AG10803 (cell line): ENCODE results near the gene EGFR.

Experiments
- DNase-seq: peaks from one replicate; pipeline ENCODE4 v3.0.0; 2010; ENCODE audit warnings: low read depth
- H3K4me3 ChIP-seq: 2 replicates; pipeline ENCODE4 v1.5.1; 2011; ENCODE audit warnings: mild to moderate bottlenecking, low read length, control low read depth
- TF ChIP-seq, protein P1 (sequence below): conservative IDR thresholded peaks from 2 replicates; pipeline ENCODE4 v1.5.1; 2011; ENCODE audit warnings: mild to moderate bottlenecking, low read length, control low read depth, inconsistent platforms

The EGFR gene

DNA sequence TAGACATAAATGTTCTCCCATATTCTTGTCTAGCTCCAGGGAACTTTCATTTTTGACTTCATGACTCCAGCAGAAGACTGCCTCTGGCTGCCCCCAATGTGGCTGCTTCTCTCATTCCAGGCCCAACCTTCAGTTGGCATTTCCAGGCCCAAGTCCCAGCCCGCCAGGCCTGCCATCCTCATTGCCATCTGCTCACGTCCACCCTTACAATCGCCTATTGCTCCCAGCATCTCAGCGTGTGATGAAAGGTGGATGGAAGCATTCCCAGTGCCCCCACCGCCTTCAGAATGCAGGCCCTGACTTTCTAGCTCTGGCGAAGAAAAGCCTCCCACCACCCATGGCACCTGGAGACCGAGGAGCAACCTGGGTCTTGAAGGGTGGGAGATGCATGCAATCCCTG lies 214.2 kb downstream of the EGFR start:
- no peak overlapping the region for H3K4me3 ChIP-seq
- DNase-seq = no peak
- TF ChIP-seq, protein P1, sequence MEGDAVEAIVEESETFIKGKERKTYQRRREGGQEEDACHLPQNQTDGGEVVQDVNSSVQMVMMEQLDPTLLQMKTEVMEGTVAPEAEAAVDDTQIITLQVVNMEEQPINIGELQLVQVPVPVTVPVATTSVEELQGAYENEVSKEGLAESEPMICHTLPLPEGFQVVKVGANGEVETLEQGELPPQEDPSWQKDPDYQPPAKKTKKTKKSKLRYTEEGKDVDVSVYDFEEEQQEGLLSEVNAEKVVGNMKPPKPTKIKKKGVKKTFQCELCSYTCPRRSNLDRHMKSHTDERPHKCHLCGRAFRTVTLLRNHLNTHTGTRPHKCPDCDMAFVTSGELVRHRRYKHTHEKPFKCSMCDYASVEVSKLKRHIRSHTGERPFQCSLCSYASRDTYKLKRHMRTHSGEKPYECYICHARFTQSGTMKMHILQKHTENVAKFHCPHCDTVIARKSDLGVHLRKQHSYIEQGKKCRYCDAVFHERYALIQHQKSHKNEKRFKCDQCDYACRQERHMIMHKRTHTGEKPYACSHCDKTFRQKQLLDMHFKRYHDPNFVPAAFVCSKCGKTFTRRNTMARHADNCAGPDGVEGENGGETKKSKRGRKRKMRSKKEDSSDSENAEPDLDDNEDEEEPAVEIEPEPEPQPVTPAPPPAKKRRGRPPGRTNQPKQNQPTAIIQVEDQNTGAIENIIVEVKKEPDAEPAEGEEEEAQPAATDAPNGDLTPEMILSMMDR = no peak

DNA sequence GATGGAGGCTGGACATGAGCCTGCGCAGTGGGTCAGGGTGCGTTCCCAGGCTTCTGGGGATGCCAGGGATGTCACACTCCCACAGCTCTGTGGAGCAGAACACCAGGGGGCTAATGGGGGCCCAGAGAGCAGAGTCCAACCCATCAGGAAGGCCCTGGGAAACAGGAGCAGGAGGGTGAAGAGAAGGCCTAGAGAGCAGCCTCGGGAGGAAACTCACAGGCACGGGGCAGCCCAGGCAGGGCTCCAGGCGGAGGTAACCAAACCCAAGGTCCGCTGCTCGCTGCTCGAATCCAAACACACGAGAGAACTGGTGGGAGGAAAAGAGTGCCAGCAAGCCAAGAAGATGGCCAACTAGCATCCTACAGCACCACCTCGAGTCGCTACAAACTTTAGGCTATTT lies 215.6 kb downstream of the EGFR start:
- DNase-seq = no peak
- no peak overlapping the region for H3K4me3 ChIP-seq
- TF ChIP-seq, protein P1 = no peak

DNA sequence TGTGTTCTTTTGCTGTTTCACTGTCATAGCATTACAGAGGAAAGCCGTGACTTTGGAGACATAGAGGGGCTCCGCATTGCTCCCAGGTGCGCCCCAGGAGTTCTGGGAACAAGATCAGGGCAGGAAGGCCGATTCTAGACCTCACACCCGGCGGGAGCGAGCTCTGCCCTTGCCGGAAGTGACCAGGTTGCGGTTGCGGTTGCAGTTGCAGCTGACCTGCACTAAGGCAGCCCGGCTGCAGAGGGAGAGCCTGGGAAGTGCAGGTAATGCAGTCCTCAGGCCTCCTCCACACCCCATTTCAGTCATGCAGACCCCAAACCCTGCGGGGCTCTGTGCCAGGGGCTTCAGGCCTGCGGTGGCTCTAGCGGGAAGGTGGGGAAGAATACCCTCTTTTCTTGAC lies 216.3 kb downstream of the EGFR start:
- TF ChIP-seq, protein P1 = no peak
- DNase-seq = no peak

DNA sequence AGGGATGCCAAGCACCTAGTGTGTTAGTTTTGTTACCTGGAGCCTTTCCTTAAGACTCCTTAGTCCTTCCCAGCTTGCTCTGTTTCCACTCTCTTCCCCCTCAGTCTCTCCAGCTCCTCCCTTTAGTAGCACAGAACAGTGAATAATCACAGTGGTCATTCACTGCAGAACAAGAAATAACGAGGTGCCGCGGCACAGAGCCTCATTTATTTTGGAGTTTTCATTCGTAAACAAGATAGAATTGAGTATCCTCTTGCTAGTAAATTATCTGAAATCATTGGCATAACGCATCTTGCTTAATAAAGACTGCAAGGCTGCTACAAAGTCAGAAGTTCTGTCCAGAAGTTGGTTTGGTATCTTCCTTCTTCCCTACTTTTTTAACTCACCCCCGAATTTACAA lies 217.0 kb downstream of the EGFR start:
- DNase-seq = no peak
- TF ChIP-seq, protein P1 = no peak

More for the DNA sequence above, 216.3 kb downstream of the EGFR start:
- no peak overlapping the region for H3K4me3 ChIP-seq

DNA sequence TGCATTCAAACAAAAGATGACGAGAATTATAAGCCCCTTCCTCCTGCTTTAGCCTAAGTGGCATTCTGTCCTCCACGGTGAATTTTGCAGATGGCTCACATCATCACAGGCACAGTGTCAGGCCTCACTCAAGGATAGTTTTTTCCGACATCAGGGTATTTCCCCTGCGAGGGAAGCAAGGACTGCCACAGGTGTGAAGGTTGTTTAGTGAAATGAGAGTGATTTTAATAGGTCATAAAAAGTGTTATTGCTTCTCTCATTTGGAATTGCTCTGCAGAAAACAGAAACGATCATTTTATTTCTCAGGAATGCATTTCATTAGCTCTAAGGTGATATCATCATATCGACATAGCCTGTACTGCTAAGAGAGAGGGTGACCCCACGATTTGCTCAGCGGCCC lies 217.7 kb downstream of the EGFR start:
- H3K4me3 ChIP-seq = no peak overlapping the region
- no peak for DNase-seq
- TF ChIP-seq, protein P1 = no peak

More for the DNA sequence above, 217.0 kb downstream of the EGFR start:
- H3K4me3 ChIP-seq = no peak overlapping the region

DNA sequence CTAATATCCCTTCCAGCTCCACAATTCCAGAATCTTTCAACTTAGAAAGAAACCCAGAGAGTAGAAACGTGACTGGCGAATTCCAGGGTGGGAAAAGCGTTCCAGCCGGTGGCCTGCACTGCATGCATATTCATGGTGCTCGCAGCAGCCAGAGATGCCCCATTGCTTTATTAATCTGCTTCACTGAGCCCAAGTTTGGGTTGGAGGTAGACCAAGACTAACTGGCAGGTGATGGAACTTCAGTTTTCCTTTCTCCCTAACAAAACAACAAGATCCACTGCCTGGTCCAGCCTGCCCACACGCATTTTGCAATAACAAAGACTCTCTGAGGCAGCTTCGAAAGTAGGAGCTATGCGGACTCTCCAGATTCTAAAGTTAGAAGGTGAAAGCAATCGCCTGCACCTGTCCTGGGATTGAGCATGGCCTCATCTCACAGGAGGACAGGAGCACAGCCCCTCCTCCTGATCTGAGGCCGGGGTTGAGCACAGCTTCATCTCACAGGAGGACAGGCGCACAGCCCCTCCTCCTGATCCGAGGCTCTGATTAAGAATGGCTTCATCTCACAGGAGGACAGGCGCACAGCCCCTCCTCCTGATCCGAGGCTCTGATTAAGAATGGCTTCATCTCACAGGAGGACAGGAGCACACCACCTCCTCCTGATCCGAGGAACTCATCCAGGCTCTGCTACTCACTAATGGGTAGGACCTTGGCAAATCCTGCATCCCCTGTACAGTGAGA lies 218.5 kb downstream of the EGFR start:
- no peak overlapping the region for H3K4me3 ChIP-seq
- no peak for DNase-seq
- TF ChIP-seq, protein P1 = no peak

DNA sequence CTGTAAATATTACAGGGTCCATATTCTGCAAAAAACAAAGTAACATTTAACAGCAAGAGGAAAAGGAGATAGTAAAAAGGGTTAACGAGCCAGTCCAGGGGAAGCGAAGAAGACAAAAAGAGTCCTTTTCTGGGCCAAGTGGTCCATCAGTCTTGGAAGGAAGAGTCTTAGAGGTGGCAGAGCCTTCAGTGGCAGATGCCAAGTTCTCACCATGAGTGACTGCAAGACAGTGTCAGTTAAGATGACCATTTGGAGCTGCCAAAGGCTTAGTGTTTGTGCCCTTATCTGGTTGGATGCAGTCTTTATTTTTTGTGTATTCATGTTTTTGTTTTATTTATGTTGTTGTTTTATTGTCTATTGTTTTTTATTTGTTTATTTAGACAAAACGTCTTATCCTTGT lies 220.6 kb downstream of the EGFR start:
- no peak for DNase-seq
- TF ChIP-seq, protein P1 = no peak
- no peak overlapping the region for H3K4me3 ChIP-seq
